Stimulated activated naive CD8-positive, alpha-beta T cell treated with anti-CD3 and anti-CD28 coated beads, Interleukin-15, Interleukin-2, amounts not matched to agents 100 U/mL and 50 U/mL, for 24 hours (primary cell): Measurements from ENCODE around the gene LRP1B.

Source experiments
- ATAC-seq: fragments of 150-1000 bp; cut with Tn5 transposase; one replicate; pipeline ENCODE4 v1.10.0; 2021
- DNase-seq: peaks from one replicate; pipeline ENCODE4 v3.0.0; 2021

Gene LRP1B

GRCh38 chr2:141660232-141660631, 470.6 kb downstream of the LRP1B start:
- DNase-seq, result no peak
- ATAC-seq, result no peak

- ATAC-seq, result no peak
- DNase-seq, result no peak
These were observed 476.5 kb downstream of the LRP1B start for GRCh38 chr2:141654311-141654710.

- ATAC-seq, result no peak
These were observed 477.6 kb downstream of the LRP1B start for GRCh38 chr2:141653184-141653583.

GRCh38 chr2:141652308-141652707, 478.5 kb downstream of the LRP1B start:
- ATAC-seq, result no peak
- DNase-seq, result no peak

More at GRCh38 chr2:141653184-141653583, 477.6 kb downstream of the LRP1B start:
- no peak for DNase-seq

GRCh38 chr2:141647353-141647752, 483.5 kb downstream of the LRP1B start:
- DNase-seq (no peak), ATAC-seq (no peak)

- DNase-seq, result no peak
These were observed 489.4 kb downstream of the LRP1B start for GRCh38 chr2:141641462-141641861.

GRCh38 chr2:141639809-141640208, 491.0 kb downstream of the LRP1B start:
- DNase-seq (no peak), ATAC-seq (no peak)

More at GRCh38 chr2:141641462-141641861, 489.4 kb downstream of the LRP1B start:
- ATAC-seq, result no peak

GRCh38 chr2:141633132-141633531, 497.7 kb downstream of the LRP1B start:
- ATAC-seq, result no peak

GRCh38 chr2:141630407-141630930, 500.3 kb downstream of the LRP1B start:
- no peak for DNase-seq
- no peak for ATAC-seq

More at GRCh38 chr2:141633132-141633531, 497.7 kb downstream of the LRP1B start:
- no peak for DNase-seq

- DNase-seq (no peak), ATAC-seq (no peak)
These were observed 510.4 kb downstream of the LRP1B start for GRCh38 chr2:141620372-141620771.

GRCh38 chr2:141618457-141618856, 512.4 kb downstream of the LRP1B start:
- no peak for ATAC-seq
- no peak for DNase-seq

- DNase-seq (no peak), ATAC-seq (no peak)
These were observed 518.8 kb downstream of the LRP1B start for GRCh38 chr2:141611981-141612380.

GRCh38 chr2:141611176-141611571, 519.6 kb downstream of the LRP1B start:
- ATAC-seq (no peak), DNase-seq (no peak)

GRCh38 chr2:141610564-141611175, 520.1 kb downstream of the LRP1B start:
- no peak for ATAC-seq

GRCh38 chr2:141605163-141605562, 525.7 kb downstream of the LRP1B start:
- DNase-seq (no peak), ATAC-seq (no peak)

More at GRCh38 chr2:141610564-141611175, 520.1 kb downstream of the LRP1B start:
- no peak for DNase-seq

GRCh38 chr2:141601511-141602152, 529.2 kb downstream of the LRP1B start:
- no peak for ATAC-seq

GRCh38 chr2:141599721-141600120, 531.1 kb downstream of the LRP1B start:
- no peak for DNase-seq
- ATAC-seq, result no peak

More at GRCh38 chr2:141601511-141602152, 529.2 kb downstream of the LRP1B start:
- DNase-seq, result no peak

- ATAC-seq (no peak), DNase-seq (no peak)
These were observed 531.8 kb downstream of the LRP1B start for GRCh38 chr2:141598982-141599381.

- no peak for DNase-seq
- ATAC-seq, result no peak
These were observed 535.4 kb downstream of the LRP1B start for GRCh38 chr2:141595316-141595920.

- DNase-seq (no peak), ATAC-seq (no peak)
These were observed 539.0 kb downstream of the LRP1B start for GRCh38 chr2:141591787-141592186.

- no peak for ATAC-seq
- no peak for DNase-seq
These were observed 540.2 kb downstream of the LRP1B start for GRCh38 chr2:141590620-141591019.

GRCh38 chr2:141589314-141589713, 541.5 kb downstream of the LRP1B start:
- ATAC-seq (no peak), DNase-seq (no peak)

- ATAC-seq, result no peak
- no peak for DNase-seq
These were observed 543.8 kb downstream of the LRP1B start for GRCh38 chr2:141586985-141587384.
